NCI-H748 treated with DMSO at 0.1 percent for 48 hours (cell line): ENCODE measurements around the gene CKAP4.
"Not testable (repeated sequence)": the region's sequence is repeated elsewhere in the genome, so short reads cannot be mapped to it uniquely, and the experiment has no call there.

Experiments used
- DNase-seq: peaks from one replicate; lab custom pipeline; 2025; lab: John Stamatoyannopoulos, UW

CKAP4 gene, protein sequence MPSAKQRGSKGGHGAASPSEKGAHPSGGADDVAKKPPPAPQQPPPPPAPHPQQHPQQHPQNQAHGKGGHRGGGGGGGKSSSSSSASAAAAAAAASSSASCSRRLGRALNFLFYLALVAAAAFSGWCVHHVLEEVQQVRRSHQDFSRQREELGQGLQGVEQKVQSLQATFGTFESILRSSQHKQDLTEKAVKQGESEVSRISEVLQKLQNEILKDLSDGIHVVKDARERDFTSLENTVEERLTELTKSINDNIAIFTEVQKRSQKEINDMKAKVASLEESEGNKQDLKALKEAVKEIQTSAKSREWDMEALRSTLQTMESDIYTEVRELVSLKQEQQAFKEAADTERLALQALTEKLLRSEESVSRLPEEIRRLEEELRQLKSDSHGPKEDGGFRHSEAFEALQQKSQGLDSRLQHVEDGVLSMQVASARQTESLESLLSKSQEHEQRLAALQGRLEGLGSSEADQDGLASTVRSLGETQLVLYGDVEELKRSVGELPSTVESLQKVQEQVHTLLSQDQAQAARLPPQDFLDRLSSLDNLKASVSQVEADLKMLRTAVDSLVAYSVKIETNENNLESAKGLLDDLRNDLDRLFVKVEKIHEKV

DNA sequence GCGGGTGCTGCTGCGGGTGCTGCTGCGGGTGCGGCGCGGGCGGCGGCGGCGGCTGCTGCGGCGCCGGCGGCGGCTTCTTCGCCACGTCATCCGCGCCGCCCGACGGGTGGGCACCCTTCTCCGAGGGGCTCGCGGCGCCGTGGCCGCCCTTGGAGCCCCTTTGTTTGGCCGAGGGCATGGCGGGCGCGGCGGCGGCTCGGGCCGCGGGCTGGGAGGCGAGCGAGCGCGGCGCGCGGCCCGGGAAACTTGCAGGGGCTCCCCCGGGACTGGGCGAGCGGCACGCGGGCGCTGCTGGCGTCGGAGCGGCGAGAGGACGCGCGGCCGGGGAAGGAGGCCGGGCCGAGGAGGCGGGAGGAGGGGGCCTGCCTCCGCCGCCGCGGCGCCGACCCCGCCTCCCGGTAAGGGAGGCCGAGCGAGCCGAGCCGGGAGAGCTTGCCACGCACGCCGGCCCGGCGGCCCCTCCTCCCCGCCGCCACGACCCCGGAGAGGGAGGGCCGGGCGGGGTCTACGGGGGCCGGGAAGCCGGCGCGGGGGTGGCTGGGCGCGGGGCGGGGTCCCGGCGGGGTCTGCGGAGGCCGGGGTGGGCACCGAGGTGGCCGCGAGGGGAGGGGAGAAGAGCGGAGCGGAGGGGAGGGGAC lies at the start of gene CKAP4:
CKAP4 (minus strand) TSS at position 347 of the 638 bp plus-strand sequence; CDS start at position 178, 169 bp downstream.
- DNase-seq: peak; percentile 27

DNA sequence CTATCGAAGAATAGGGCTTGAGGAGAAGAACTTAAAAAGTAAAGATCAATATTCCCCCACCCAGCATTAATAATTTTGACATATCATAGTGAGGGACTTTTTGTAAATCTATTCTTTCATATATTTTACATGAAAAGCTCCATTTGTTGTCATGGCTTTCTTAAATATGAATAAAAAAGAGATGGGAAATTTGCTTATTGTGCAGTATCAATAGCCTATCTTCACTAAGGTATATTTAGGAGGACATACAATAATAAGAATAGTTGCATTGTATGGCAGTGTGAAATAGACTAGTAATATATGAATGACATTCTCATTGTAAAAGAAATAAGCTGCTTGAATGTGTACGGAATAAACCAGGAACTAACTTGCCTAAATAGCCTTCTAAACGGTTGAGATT lies 49.3 kb upstream of the CKAP4 start:
- no peak for DNase-seq

DNA sequence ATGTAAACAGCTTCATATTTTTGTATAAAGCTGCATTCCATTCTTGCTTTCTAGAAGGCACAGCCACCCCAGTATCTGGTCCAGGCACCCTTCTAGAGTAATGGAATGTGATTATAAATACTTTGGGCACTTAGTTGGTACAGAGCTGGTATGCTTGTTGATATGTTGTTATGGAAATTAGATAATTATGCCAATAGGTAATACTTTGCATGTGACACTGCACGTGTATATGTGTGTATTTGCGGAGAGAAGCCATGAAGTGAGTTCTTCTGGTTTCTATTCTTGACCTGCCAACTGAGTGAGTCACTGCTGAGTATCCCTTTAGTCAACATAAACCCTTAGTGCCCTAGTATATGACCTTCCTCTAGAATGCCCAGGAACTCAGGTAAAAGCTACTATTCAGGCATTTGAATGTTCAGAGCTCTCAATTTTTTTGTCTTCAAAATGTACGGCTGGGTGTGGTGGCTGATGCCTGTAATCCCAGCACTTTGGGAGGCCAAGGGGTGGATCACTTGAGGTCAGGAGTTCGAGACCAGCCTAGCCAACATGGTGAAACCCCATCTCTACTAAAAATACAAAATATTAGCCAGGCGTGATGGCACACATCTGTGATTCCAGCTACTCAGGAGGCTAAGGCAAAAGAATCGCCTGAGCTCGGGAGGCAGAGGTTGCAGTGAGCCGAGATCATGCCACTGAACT lies 48.5 kb upstream of the CKAP4 start:
- no peak for DNase-seq

DNA sequence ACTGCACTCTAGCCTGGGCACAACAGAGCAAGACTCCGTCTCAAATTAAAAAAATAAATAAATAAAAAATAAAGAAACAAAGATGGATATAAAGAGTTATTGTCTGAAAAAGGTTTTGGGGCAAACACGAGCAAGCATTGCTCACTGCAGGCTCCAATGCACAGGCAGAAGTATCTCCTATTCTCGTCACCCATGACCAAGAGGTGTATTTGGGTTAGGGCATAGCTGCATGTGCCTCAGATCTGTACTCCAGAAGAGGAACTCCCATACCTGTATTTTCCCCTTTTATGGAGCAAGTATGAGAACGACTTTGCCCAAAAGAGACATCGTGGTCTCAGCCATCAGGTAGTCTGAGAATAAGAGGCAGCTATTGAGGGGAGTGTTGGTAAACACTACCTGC lies 44.5 kb upstream of the CKAP4 start:
- no peak for DNase-seq

DNA sequence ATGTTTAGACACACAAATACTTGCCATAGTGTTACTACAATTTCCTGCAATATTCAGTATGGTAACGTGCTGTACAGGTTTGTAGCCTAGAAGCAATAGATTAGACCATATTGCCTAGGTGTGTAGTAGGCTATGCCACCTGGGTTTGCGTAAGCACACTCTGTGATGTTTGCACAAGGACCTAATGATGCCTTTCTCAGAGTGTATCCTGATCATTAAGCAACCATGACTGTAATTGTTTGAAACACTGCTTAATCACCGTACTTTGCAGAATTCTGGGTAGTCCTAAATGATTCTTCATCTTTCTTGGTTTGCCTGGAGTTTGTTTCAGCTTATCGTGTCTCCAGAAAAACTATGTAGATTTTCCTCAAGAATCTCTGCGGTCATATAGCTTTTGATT lies 43.5 kb upstream of the CKAP4 start:
- DNase-seq: peak; percentile 84

DNA sequence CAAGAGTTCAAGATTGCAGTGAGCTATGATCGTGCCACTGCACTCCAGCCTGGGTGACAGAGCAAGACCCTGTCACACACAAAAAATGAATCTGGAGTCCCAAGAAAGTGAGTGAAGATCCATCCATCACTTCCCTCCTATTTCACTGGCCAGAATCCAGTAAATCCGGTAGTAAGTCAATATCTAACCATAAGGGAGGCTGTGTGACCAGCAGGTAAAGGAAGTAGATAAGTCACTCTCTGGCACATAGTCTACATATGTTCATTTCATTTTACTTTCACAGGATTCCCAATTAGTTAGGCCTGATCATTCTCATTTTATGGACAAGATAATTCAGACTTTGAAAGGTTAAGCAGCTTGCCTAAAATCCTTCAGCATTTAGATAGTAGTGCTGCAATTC lies 42.8 kb upstream of the CKAP4 start:
- DNase-seq: no peak

DNA sequence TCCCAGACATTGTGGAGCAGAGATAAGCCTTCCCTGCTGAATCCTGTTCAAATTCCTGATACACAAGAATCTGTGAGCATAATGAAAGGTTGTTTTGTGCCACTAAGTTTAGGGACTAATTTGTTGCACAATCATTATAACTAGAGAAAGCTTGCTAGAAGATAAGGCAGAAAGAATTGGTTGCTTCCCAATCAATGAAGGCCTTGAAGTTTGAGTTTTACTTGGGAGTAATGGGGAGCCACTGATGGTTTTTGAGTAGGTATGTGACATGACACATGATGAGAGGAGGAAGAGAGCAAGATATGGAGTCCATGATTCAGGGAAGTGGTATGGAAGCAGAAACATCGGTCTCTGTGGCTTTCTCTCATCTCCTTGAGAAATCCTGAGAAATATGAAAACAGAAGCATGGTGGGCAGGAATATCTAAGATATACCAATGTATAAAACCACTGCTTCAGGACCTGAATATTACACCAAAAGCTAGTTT lies 41.4 kb upstream of the CKAP4 start:
- DNase-seq: no peak

DNA sequence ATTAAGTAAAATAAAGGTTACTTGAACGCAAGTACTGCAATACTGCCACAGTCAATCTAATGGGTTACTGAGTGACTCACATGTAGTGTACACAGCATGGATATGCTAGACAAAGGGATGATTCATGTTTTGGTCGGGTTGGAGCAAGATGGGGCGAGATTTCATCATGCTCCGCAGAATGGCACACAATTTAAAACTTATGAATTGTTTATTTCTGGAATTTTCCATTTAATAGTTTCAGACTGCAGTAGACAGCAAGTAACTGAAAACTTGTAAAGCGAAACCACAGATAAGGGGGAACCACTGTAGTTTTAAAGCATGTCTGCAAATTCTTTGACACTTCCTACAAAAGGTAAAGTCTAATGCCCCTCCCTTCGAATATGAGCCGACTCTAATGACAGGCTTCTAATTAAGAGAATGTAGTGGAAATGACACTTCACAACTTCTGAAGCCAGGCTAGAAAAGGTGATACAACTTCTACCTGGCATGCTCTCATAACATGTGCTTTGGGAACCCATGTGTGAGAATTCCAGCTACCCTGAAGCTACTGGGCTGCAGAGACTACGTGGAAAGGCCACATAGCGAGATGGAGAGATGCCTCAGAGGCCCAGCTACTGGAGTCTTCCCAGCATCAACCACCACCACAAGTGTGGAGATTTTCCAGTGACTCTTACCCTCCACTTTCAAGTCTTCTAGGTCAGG lies 40.8 kb upstream of the CKAP4 start:
- DNase-seq: no peak

DNA sequence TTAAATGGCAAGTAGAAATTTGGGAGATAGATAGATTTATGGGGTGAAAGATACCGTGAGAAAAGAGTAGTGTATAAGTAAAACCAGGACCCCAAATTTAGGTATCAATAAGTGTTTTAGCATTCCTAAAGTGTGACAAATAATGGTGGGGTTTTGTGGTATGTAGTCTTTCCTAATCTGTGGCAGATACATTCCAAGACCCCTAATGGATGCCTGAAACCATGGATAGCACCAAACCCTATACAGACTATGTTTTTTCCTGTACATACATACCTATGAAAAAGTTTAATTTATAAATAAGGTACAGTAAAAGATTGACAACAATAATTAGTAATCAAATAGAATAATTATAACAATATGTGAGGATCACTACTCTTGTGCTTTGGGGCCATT lies 40.3 kb upstream of the CKAP4 start:
- no peak for DNase-seq

DNA sequence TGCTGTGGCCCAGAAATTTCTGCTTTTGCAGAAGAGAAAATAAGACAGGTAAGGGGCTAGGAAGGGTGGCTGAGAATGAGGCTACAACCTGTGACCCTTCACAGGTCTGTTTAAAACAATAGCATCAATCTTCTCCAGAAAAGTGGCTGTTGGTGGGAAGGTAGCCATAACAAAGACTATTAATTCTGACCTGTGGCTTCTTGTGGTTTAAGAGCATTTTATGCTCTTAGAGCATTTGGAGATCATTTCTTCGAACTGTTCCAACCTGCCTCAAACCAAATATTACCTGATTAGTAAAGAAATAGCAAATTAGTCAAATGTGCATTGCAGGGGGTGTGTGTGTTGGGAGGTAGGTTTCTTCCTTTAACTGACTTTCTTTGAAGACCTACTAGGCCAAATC lies 39.5 kb upstream of the CKAP4 start:
- DNase-seq: no peak

DNA sequence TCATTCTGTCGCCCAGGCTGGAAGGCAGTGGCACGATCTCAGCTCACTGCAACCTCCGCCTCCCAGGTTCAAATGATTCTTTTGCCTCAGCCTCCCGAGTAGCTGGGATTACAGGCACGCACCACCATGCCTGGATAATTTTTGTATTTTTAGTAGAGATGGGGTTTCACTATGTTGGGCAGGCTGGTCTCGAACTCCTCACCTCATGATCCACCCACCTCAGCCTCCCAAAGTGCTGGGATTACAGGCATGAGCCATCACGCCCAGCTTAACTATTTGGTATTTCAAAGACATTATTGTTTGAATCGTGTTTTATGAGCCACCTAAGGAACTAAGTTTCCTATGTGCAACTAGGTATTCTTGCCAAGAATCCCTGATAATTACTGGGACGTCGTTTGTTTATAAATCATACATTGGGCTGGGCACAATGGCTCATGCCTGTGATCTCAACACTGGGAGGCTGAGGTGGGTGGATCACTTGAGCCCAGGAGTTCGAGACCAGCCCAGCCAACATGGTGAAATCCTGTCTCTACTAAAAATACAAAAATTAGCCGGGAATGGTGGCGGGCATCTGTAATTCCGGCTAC lies 38.8 kb upstream of the CKAP4 start:
- DNase-seq: not testable (repeated sequence)

DNA sequence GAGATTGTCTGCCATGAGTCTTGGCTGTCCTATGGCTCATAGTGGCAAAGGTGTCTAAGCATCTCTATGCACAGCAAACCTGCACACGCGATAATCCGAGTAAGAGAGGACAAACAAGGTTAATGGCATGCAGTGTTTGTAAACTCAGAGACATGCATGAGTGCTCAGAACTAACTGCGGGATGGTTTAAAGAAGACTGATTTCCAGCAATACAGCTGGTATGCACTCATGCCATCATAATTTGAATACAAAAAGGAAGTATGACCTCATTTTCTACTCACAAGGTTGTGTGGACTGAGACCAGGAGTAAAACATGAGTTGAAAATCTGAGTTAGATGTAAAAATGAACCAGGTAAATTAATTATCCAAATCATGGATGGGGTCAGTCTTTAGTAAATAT lies 38.2 kb upstream of the CKAP4 start:
- DNase-seq: no peak

DNA sequence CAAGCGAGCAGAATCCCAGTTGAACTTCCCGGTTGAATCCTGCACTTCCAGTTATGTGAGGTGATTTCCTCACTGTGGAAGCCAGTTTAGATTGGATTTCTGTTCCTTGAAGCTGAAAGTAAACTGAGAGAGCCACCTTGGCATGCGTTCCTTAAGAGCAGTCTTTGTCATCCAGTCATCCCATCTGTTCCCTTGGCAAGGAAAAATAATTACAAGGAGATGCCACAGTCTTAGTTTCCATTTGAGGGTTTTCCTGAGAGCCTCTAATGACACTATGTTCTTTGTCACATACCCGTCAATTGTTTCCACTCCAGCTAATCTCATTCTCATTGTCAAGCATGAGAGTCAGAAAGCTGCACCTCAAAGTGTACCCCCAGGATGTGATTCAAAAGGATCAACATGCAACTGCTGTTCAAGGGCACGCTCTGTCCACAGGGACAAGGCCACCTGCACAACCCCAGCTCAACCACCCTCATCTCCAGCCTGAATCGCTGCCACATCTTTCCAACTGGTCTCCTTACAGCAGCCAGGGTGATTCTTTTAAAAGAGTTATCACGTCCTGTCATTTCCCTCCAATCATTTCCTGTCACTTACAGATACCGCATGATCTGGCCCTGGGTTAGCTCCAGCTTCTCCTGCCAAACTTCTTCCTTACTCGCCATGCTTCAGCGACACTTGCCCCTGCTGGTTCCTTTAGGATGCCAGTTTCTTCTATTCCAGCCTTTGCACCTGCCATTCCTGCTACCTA lies 36.7 kb upstream of the CKAP4 start:
- no peak for DNase-seq

DNA sequence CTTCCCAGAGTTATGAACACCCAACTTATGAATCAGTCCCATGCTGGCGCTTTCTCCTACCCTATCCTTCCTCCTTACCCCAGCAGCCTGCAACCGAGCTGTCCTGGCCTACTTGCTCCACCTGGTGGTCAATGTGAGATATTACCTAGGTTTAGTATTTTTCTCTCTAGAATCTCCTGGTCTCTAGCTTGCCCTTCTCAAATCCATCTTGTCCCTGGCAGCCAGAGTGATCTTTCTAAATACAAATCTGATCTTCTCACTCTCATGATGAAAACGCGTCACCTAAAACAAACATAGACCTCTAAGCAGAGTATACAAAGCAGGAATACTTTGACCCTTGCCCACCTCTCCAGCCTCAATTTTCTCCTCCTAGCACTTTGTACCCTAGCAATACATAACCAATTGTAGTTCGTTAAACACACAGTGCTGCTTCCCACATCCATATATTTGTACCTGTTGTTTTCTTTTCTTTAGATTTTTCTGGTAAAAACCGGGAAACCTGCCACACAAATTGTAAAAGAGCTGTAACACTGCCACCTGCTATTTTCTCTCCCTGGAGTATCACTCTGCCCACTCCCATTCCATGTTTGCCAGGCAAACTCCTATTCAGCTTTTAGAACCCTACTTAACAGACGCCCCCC lies 34.8 kb upstream of the CKAP4 start:
- DNase-seq: peak; percentile 68

DNA sequence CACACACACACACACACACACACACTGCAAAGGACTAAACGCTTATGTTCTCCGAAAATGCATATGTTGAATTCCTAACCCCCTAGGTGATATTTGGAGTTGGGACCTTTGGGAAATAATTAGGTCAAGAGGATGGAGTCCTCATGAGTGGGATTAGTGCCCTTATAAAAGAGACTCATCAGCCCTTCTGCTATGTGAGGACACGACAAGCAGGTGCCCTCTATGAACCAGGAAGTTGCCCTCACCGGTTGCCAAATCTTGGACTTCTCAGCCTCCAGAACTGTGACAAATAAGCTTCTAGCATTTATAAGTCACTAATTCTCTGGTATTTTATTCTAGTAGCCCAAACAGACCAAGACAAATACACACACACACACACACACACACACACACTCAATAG lies 34.0 kb upstream of the CKAP4 start:
- no peak for DNase-seq

DNA sequence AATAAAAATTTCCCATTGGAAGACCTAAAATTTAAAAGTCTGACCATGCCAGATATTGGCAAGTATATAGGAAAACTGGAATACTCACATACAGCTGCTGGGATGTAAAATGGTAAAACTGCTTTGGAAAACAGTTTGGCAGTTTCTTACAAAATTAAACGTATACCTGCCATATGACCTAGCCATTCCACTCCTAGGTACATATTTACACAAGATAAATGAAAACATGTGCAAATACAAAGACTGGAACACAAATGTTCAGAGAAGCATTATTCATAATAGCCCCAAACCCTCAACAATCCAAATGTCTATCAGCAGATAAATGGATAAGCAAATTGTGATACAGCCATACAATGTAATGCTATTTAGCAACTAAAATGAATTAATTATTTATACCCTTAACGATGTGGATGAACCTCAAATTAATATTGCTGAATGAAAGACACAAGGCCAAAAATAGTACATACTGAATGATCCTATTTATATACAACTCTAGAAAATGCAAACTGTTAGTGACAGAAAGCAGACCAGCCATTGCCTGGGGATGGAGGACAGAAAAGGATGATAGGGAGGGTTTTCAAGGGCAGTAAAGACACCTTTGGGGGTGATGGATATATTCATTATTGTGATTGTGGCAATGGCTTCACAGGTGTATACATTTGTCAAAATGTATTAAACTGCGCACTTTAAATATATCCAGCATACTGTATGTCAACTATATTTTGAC lies 33.4 kb upstream of the CKAP4 start:
- peak; percentile 12 for DNase-seq

DNA sequence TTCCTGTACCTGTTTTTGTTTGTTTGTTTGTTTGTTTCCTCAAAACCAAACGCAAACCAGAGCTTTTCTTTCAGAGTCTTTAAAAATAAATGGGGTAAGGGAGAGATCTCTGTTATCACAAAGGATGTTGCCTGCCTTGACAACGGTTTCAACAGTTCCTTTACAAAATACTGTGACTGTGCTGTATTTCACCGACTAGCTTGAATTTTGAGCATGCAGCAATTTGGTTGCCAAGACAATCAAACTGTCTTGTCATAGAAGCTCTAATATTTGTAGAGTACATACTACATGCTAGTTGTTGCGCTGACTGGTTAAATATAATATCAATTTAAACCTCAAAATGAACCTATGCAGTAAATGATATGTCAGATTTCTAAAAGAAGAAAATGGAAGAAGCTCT lies 32.3 kb upstream of the CKAP4 start:
- DNase-seq: no peak

DNA sequence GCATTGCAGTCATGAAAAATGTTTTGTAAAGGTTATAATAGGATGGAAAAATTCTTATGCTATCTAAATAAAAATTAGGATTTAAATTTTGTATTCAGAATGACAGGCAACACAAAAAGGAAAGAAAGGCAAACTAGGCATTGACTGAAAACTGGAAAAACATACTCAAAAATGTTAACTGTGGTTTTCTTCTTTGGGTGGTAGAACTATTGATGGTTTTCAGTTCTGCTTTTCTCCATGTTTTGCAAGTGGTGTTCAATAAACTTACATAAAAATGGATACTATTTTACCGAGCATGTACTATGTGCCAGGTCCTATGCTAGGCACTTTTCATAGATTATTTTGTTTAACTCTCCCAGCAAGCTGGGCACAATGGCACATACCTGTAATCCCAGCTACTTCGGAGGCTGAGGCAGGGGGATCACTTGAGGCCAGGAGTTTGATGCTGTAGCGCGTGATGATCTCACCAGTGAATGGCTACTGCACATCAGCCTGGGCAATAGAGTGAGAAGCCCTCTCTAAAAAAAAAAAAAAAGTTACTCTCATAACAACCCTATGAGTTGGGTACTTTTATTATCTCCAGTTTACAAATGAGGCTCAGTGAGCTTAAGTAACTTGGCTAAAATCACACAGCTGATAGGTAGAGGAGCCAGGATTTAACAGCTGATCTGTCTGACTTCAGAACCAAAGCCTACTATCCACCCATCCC lies 28.4 kb upstream of the CKAP4 start:
- no peak for DNase-seq

DNA sequence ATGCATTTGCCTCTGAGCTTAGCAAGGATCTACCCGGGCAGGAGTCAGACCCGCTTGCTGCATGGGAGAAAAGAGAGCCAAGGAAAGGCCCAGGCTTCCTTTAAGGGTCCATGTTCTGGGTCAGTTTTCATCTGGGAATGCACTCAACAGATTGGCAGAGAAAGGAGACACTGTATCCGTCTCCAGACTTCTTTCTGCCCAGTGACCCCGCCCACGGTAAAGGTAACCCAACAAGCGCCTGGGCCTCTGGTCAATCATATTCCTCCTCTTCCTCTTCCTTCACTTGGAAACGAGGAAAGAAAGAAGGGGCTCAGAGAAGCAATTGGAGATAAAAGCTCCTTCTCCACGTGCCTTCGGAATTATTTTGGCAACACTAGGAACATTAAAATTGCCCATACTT lies 27.6 kb upstream of the CKAP4 start:
- no peak for DNase-seq
